IPS-18c (cell line): ENCODE results near the gene ABRACL.
"Not testable (repeated sequence)": the region's sequence is repeated elsewhere in the genome, so short reads cannot be mapped to it uniquely, and the experiment has no call there.

Experiments
- H3K4me3 ChIP-seq: 2 replicates; pipeline ENCODE4 v1.7.0; 2013; ENCODE audit warnings: low read depth, mild to moderate bottlenecking, low read length, moderate library complexity; ENCODE audit not compliant: insufficient read depth
- H3K9me3 ChIP-seq: one replicate; pipeline ENCODE4 v1.6.1; 2013; ENCODE audit warnings: mild to moderate bottlenecking, low read length, moderate library complexity; ENCODE audit not compliant: control insufficient read depth, insufficient read depth

ABRACL gene

GRCh38 chr6:139037490-139037889 is 8.9 kb downstream of the ABRACL start:
- Histone ChIP-seq H3K4me3 (no peak overlapping the region), H3K9me3 (no peaks in the 10 kb centered on the region)

GRCh38 chr6:139044250-139044649 is 15.7 kb downstream of the ABRACL start:
- Histone ChIP-seq H3K4me3 (no peak overlapping the region), H3K9me3 (no peaks in the 10 kb centered on the region)

GRCh38 chr6:139047677-139048076 is 19.1 kb downstream of the ABRACL start:
- Histone ChIP-seq H3K9me3 (no peaks in the 10 kb centered on the region), H3K4me3 (no peak overlapping the region)

GRCh38 chr6:139048912-139049311 is 20.4 kb downstream of the ABRACL start:
- H3K4me3 ChIP-seq, H3K9me3 ChIP-seq: not testable (repeated sequence)

- not testable (repeated sequence) for H3K9me3 ChIP-seq, H3K4me3 ChIP-seq
Observed at GRCh38 chr6:139050131-139050769, 21.7 kb downstream of the ABRACL start.

- Histone ChIP-seq H3K4me3 (no peak overlapping the region), H3K9me3 (no peaks in the 10 kb centered on the region)
Observed at GRCh38 chr6:139050770-139051313, 22.3 kb downstream of the ABRACL start.

- no peaks in the 10 kb centered on the region for H3K9me3 ChIP-seq
- H3K4me3 ChIP-seq, result no peak overlapping the region
Observed at GRCh38 chr6:139051396-139052060, 23.0 kb downstream of the ABRACL start.

GRCh38 chr6:139053382-139053781 is 24.8 kb downstream of the ABRACL start:
- Histone ChIP-seq H3K9me3 (no peaks in the 10 kb centered on the region), H3K4me3 (no peak overlapping the region)

GRCh38 chr6:139054001-139054400 is 25.5 kb downstream of the ABRACL start:
- H3K9me3 ChIP-seq, result no peaks in the 10 kb centered on the region
- H3K4me3 ChIP-seq, result no peak overlapping the region

GRCh38 chr6:139055709-139056108 is 27.2 kb downstream of the ABRACL start:
- Histone ChIP-seq H3K9me3 (no peaks in the 10 kb centered on the region), H3K4me3 (no peak overlapping the region)

GRCh38 chr6:139058029-139058428 is 29.5 kb downstream of the ABRACL start:
- no peaks in the 10 kb centered on the region for H3K9me3 ChIP-seq
- H3K4me3 ChIP-seq, result no peak overlapping the region

GRCh38 chr6:139060332-139060731 is 31.8 kb downstream of the ABRACL start:
- H3K4me3 ChIP-seq, result no peak overlapping the region
- no peaks in the 10 kb centered on the region for H3K9me3 ChIP-seq

GRCh38 chr6:139062932-139063646 is 34.5 kb downstream of the ABRACL start:
- no peaks in the 10 kb centered on the region for H3K9me3 ChIP-seq
- no peak overlapping the region for H3K4me3 ChIP-seq

GRCh38 chr6:139064981-139065665 is 36.6 kb downstream of the ABRACL start:
- H3K9me3 ChIP-seq, result no peaks in the 10 kb centered on the region
- H3K4me3 ChIP-seq, result no peak overlapping the region

GRCh38 chr6:139066080-139066479 is 37.5 kb downstream of the ABRACL start:
- Histone ChIP-seq H3K4me3 (no peak overlapping the region), H3K9me3 (no peaks in the 10 kb centered on the region)

- H3K4me3 ChIP-seq, result no peak overlapping the region
- H3K9me3 ChIP-seq, result no peaks in the 10 kb centered on the region
Observed at GRCh38 chr6:139068846-139069245, 40.3 kb downstream of the ABRACL start.

GRCh38 chr6:139073118-139073517 is 44.6 kb downstream of the ABRACL start:
- H3K4me3 ChIP-seq, result no peak overlapping the region
- no peaks in the 10 kb centered on the region for H3K9me3 ChIP-seq
